ENCODE results near the gene OR1L6.

GRCh38 chr9:122791872-122792669 lies 50.0 kb downstream of the OR1L6 start:
- TF ChIP-seq TARDBP (IDR thresholded peaks at IDR 0.05) (no peak), ZNF384 (IDR thresholded peaks at IDR 0.05) (no peak), PKNOX1 (IDR thresholded peaks at IDR 0.05) (no peak), SUZ12 (IDR thresholded peaks at IDR 0.05) (no peak), FOXK2 (IDR thresholded peaks at IDR 0.05) (no peak), FOXA1 (IDR thresholded peaks at IDR 0.05) (no peak), HDGF (IDR thresholded peaks at IDR 0.05; ENCODE audit: borderline replicate concordance) (no peak), BHLHE40 (IDR thresholded peaks at IDR 0.05; ENCODE audit: borderline replicate concordance) (no peak), FOXM1 (IDR thresholded peaks at IDR 0.05; ENCODE audit: borderline replicate concordance) (no peak), SP1 (IDR thresholded peaks at IDR 0.05) (no peak)

Measured in HEK293T (cell line).